HG03439 (cell line): ENCODE results near the gene LAMP1.
A peak's percentile ranks its signal among the peaks of the same experiment; 100 is the strongest.
"Not testable (repeated sequence)": the region's sequence is repeated elsewhere in the genome, so short reads cannot be mapped to it uniquely, and the experiment has no call there.

ENCODE experiments used
- ATAC-seq: cut with Tn5 transposase; IDR thresholded peaks from one replicate; pipeline ENCODE4 v1.9.1; 2021; ENCODE audit warnings: mild to moderate bottlenecking, moderate library complexity; ENCODE audit not compliant: unreplicated experiment

LAMP1 gene

GRCh38 chr13:113296823-113297369 is at the start of gene LAMP1:
LAMP1 (plus strand) TSS chr13:113297239; CDS start chr13:113297435, 196 bp downstream.
- ATAC-seq, result peak; percentile 78

DNA sequence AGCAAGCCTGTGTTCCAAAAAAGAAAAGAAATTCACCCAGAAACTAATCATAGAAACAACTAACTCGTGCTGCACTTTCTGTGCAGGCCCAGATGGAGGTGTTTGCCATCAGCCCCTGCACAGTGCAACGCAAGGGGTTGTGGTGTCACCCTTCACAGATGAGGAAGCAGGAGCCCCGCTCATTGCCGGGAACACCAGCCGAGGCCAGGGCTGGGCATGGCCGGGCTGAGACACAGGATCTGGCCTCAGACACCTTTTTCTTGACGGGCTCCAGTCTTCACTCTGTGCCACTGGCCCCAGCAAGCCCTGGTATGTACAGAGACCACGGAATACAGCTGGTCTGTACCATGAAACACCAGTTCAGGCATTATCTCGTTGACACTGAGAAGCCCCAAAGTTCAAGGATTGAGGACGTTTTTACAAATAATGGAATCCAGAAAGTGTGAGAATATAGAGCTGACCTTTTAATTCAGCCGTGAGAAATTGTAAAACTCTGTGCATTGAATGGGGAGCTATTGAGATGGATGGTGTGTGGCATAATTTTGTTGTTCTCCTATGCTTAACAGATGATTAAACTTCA is 44.4 kb upstream of the LAMP1 start:
- no peak for ATAC-seq

DNA sequence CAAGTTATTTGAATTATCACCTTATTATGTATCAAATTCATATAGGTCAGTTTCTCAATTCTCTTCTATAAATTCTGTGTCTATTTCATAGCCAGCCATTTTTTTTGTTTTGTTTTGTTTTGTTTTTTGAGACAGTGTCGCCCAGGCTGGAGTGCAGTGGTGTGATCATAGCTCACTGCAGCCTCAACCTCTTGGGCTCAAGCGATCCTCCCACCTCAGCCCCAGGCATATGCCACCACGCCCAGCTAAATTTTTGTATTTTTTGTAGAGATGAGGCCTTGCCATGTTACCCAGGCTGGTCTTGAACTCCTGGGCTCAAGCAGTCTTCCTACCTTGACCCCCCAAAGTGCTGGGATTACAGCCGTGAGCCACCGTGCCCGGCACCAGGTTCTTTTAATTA is 39.1 kb upstream of the LAMP1 start:
- not testable (repeated sequence) for ATAC-seq

GRCh38 chr13:113258321-113259054 is 38.6 kb upstream of the LAMP1 start:
- ATAC-seq, result no peak

DNA sequence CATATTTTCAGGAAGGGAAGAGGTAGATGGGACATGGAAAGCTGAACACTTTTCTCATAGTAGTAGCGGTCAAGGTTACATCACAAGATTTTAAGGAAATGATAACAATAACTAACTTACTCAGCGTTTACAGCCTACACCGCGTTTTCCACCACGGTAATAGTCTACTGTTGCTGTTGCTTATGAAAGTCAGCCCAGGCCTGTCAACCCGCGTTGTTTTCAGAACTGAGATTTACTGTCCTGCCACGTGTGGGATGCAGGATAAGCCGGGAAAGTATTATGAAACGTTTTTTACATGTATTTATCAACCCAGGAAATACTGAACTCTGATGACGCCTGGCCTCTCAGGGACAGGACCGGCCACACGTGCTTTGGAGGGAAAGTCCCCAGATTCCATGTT is 36.0 kb upstream of the LAMP1 start:
- no peak for ATAC-seq

DNA sequence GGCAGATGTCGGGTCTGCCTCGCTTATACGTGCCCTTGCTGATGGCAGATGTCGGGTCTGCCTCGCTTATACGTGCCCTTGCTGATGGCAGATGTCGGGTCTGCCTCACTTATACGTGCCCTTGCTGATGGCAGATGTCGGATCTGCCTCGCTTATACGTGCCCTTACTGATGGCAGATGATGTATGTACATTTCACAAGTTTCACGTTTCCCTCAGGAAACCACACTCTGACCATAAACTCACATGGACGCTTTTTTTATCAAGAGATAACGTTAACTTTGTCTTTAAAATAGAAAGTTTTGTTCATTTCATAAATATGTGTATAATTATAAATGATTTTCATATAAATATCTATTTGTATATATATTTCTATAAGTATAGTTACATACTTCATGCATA is 34.0 kb upstream of the LAMP1 start:
- ATAC-seq, result not testable (repeated sequence)

- ATAC-seq, result no peak
Observed at GRCh38 chr13:113267642-113268405, 29.2 kb upstream of the LAMP1 start.

DNA sequence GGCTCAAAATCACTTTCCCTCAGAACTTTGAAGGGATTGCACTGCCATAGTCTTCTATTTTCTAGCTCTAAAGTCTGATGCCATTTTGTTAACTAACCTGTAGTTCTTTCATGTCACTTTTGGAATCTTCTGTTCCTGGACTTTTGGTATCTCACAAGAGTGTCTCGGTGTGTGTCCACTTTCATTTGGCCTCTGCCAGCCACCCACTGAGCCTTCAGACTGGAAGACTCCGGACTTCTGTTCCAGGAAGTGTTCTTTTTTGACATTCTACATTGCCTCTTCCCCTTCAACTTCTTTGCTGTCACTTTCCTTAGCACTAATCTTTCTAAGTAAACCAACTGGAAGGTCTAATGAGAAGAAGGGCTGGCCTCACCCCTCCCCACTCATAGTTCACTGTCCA is 25.0 kb upstream of the LAMP1 start:
- no peak for ATAC-seq

DNA sequence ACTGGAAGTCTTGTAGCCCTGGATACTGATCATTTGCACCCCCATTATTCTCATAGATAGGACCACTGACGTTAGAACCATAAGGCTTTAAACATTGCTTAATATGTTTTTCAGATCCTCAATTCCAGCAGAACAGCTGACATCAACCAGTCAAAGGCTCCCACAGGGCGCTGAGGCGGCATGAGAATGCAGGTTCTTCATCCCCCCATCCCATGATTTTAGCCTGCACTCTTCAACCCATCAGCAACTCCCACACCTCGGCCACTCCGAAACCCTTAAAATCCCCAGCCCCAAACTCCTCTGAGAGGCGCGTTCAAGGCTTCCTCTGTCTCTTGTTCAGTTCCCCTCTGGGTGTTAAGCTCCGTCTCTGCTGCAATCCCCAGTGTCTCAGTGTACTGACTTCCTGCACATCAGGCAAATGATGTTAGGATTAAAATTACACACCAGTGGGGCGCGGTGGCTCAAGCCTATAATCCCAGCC is 24.3 kb upstream of the LAMP1 start:
- ATAC-seq, result no peak

DNA sequence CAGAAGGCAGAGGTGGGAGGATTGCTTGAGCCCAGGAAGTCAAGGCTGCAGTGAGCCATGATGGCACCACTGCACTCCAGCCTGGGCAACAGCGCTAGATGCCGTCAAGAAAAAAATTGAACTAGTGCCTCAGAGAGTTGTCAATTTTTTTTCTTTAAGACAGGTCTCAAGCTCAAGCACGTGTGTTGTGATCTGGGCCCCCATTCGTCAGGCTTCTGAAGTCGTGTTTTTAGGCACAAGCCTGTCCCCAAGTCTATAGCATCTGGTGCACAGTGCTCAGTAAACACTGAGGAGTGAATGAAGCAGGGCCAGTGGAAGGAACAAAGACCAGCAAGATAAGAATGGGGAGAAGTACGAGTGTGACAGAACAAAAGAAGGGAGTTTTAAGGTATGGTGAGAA is 23.7 kb upstream of the LAMP1 start:
- ATAC-seq, result no peak

- no peak for ATAC-seq
Observed at GRCh38 chr13:113273851-113274590, 23.0 kb upstream of the LAMP1 start.

DNA sequence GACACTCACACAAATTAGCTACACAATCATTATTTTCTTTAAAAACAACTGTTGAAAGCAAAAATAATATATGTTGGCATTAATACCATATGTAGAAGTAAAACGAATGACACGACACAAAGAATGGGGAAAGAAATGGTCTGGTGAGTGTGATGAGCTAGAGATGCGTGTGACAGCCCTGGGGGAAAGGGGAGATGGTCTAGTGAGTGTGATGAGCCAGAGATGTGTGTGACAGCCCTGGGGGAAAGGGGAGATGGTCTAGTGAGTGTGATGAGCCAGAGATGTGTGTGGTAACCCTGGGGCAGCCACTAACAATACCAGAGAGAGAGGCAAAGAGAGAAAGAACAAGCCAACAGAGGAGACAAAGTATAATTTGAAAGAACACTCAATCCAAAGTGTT is 22.3 kb upstream of the LAMP1 start:
- no peak for ATAC-seq

DNA sequence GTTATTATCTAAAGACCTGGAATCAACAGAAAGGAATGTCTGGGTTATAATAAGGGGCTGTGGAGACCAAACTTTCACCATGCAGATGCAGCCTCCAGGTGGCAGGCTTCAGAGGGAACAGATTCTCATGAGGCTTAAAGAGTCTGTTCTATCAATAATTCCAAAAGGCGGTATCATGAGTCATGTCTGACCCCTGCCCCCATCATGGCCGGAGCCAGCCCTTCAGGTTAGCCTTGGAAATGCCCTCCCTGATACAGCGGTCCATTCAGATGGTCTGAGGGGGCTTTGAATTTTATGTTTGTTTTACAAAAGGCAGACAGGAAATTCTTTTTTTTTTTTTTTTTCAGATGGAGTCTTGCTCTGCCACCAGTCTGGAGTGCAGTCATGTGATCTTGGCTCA is 21.7 kb upstream of the LAMP1 start:
- ATAC-seq, result no peak

- ATAC-seq, result no peak
Observed at GRCh38 chr13:113280126-113280525, 16.9 kb upstream of the LAMP1 start.

DNA sequence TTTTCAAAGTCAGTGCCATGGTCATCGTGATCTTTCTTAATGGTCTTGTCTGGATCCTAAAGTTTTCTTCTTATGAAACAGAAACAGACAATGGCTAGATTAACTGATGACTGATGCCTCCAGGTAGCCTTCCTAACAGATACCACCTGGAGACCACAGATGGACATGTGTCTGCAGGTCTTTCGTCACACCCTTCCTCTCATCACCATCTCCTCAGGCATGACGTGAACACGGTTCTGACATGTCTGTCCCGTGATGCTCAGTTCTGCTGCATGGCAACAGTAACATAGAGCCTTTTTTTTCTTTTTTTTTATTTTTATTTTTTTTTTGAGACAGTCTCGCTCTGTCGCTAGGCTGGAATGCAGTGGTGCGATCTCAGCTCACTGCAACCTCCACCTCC is 13.1 kb upstream of the LAMP1 start:
- ATAC-seq, result no peak

- ATAC-seq, result no peak
Observed at GRCh38 chr13:113288880-113289279, 8.2 kb upstream of the LAMP1 start.

GRCh38 chr13:113291129-113291528 is 5.9 kb upstream of the LAMP1 start:
- ATAC-seq, result no peak

GRCh38 chr13:113292021-113292862 is 4.8 kb upstream of the LAMP1 start:
- no peak for ATAC-seq

- ATAC-seq, result no peak
Observed at GRCh38 chr13:113293686-113294085, 3.4 kb upstream of the LAMP1 start.

- ATAC-seq, result no peak
Observed at GRCh38 chr13:113295776-113296175, 1.3 kb upstream of the LAMP1 start.
